Measurements from ENCODE around the gene DTNA. TPM values are rescaled to one million over a fixed set of nuclear protein-coding genes. Genes with fewer than 3 reads are reported as not detected.
A peak's percentile ranks its signal among the peaks of the same experiment; 100 is the strongest.

DTNA gene
- total and polyA plus RNA-seq, 4 donors: 47.6 to 101 (median 53.4) TPM

DNA sequence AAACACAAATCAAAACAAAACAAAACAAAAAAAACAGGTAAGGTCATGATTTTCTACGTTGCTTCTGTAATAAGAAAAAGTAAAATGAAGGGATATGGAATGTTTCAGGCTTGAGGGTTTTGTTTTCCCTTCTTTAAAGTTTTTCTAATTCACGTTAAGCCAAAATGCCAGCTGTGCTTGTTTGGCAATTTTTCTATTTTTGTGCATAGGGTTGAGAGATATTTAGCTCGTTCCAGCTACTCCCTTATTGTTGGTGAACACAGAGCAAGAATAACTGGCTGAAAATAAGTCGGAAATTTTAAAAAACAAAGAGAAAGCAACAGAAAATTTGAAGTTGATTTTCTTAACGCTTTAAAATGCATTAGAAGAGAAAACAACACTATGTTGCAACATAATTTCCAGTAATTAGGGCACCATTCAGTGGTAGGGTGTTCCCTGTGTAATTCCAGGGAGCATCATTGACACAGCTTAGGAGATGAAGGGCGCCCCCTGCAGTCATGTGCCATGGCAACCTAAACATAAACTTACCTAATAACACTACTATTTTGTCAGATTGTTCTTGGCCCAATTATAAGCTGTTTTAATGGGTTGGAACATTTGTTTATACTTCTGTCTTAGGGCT, 99.5 kb downstream of the DTNA start:
- no peak overlapping the region for H3K4me3 ChIP-seq (ENCODE audit: low read length in 2 of 2)
- H3K27ac ChIP-seq (ENCODE audit: low read depth in 1 of 2, low read length in 2 of 2): no peak overlapping the region
- H3K27me3 ChIP-seq (ENCODE audit: control insufficient read depth in 1 of 2, insufficient read depth in 2 of 2, low read length in 1 of 2): no peaks in the 10 kb centered on the region
- H3K36me3 ChIP-seq (ENCODE audit: control insufficient read depth in 1 of 2, insufficient read depth in 2 of 2, low read length in 1 of 2): peaks cover 0 to 6% of the 10 kb centered on the region in 2 donors
- peak; percentile 50 to 78 for DNase-seq
- H3K9me3 ChIP-seq (ENCODE audit: control insufficient read depth, low read length): no peaks in the 10 kb centered on the region
- peaks cover 0 to 12% of the 10 kb centered on the region in 2 donors for H3K4me1 ChIP-seq (ENCODE audit: control insufficient read depth in 1 of 2, insufficient read depth in 2 of 2, low read length in 2 of 2)
- ATAC-seq (ENCODE audit: low FRiP score): peak; percentile 66
- 12 to 15% methylated on average over 6 of the region's 6 CpGs for WGBS, 2 donors
- intact Hi-C loops (cut with DNase I): no loop called here

DNA sequence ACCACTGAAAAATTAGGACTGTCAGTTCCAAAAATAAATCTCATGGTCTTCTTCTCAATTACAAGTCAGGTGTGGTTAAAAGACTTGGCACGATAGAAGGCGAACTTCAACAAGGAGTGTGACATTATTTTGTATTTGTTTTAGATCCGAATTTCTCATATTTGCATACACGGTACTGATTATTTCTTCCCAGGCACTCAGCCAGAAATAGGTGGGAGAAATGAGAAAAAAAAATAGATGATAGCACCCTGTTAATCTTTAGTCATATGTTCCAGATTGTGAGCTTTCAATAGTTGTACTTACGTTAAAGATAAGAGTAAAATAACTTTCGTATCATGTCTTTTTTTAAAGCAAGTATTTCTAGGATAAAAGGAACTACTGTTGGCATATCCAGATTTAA, 106.1 kb downstream of the DTNA start:
- intact Hi-C loops (cut with DNase I): no loop called here
- H3K9me3 ChIP-seq (ENCODE audit: control insufficient read depth, low read length): no peaks in the 10 kb centered on the region

DNA sequence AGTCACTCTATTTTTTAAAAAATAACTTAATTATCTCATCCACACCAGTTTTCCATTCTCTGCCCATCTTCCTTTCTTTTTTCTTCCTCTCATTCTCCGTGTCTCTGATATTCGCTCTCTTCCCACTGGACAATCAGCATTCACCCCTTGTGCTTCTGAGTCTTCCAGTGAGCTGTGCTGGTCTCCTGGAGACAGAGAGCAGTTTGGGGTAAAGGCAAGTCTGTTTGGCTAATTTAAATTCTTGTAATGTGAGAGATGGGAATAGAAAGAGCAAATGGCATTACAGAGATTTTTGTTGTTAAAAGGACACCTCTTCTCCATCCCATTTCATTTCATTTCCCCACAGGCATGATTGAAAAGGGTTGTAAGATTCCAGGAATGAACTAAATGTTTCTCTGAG, 107.5 kb downstream of the DTNA start:
- H3K36me3 ChIP-seq (ENCODE audit: control insufficient read depth in 1 of 2, insufficient read depth in 2 of 2, low read length in 1 of 2): peaks cover 0 to 10% of the 10 kb centered on the region in 2 donors
- intact Hi-C loops (cut with DNase I): no loop called here
- H3K4me1 ChIP-seq (ENCODE audit: control insufficient read depth in 1 of 2, insufficient read depth in 2 of 2, low read length in 2 of 2): peaks cover 0 to 3% of the 10 kb centered on the region in 2 donors
- WGBS, 2 donors: 88 to 96% methylated on average over 2 of the region's 2 CpGs
- no peaks in the 10 kb centered on the region for H3K27me3 ChIP-seq (ENCODE audit: control insufficient read depth in 1 of 2, insufficient read depth in 2 of 2, low read length in 1 of 2)
- DNase-seq: no peak
- no peaks in the 10 kb centered on the region for H3K9me3 ChIP-seq (ENCODE audit: control insufficient read depth, low read length)
- no peak overlapping the region for H3K4me3 ChIP-seq (ENCODE audit: low read length in 2 of 2)
- no peak overlapping the region for H3K27ac ChIP-seq (ENCODE audit: low read depth in 1 of 2, low read length in 2 of 2)
- no peak for ATAC-seq (ENCODE audit: low FRiP score)

More for the DNA sequence above, 106.1 kb downstream of the DTNA start:
- Histone ChIP-seq H3K27me3 (ENCODE audit: control insufficient read depth in 1 of 2, insufficient read depth in 2 of 2, low read length in 1 of 2) (no peaks in the 10 kb centered on the region), H3K4me3 (ENCODE audit: low read length in 2 of 2) (no peak overlapping the region), H3K4me1 (ENCODE audit: control insufficient read depth in 1 of 2, insufficient read depth in 2 of 2, low read length in 2 of 2) (no peaks in the 10 kb centered on the region), H3K36me3 (ENCODE audit: control insufficient read depth in 1 of 2, insufficient read depth in 2 of 2, low read length in 1 of 2) (peaks cover 0 to 15% of the 10 kb centered on the region in 2 donors), H3K27ac (ENCODE audit: low read depth in 1 of 2, low read length in 2 of 2) (no peak overlapping the region)
- no peak for DNase-seq
- no peak for ATAC-seq (ENCODE audit: low FRiP score)
- WGBS, 2 donors: 85 to 87% methylated on average over 6 of the region's 6 CpGs

DNA sequence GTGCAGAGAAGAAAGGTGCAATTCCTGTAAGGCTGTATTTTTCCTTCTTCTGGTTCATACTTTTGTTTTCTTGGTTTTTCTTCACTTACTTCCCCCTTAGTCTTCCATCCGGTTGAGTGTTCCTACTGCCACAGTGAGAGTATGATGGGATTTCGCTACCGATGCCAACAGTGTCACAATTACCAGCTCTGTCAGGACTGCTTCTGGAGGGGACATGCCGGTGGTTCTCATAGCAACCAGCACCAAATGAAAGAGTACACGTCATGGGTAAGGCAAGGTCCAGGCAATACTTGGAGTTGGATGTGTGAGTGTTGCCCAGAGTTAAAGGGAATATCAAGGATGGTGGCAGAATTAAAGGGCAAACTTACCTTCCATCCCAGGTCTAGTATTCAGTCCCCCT, 108.0 kb downstream of the DTNA start:
- H3K4me3 ChIP-seq (ENCODE audit: low read length in 2 of 2): no peak overlapping the region
- intact Hi-C loops (cut with DNase I): no loop called here
- no peak overlapping the region for H3K27ac ChIP-seq (ENCODE audit: low read depth in 1 of 2, low read length in 2 of 2)
- no peaks in the 10 kb centered on the region for H3K9me3 ChIP-seq (ENCODE audit: control insufficient read depth, low read length)
- DNase-seq (no peak), ATAC-seq (ENCODE audit: low FRiP score) (no peak)
- peaks cover 0 to 8% of the 10 kb centered on the region in 2 donors for H3K36me3 ChIP-seq (ENCODE audit: control insufficient read depth in 1 of 2, insufficient read depth in 2 of 2, low read length in 1 of 2)
- H3K27me3 ChIP-seq (ENCODE audit: control insufficient read depth in 1 of 2, insufficient read depth in 2 of 2, low read length in 1 of 2): no peaks in the 10 kb centered on the region
- H3K4me1 ChIP-seq (ENCODE audit: control insufficient read depth in 1 of 2, insufficient read depth in 2 of 2, low read length in 2 of 2): peaks cover 0 to 3% of the 10 kb centered on the region in 2 donors
- WGBS, 2 donors: 67 to 68% methylated on average over 5 of the region's 5 CpGs

DNA sequence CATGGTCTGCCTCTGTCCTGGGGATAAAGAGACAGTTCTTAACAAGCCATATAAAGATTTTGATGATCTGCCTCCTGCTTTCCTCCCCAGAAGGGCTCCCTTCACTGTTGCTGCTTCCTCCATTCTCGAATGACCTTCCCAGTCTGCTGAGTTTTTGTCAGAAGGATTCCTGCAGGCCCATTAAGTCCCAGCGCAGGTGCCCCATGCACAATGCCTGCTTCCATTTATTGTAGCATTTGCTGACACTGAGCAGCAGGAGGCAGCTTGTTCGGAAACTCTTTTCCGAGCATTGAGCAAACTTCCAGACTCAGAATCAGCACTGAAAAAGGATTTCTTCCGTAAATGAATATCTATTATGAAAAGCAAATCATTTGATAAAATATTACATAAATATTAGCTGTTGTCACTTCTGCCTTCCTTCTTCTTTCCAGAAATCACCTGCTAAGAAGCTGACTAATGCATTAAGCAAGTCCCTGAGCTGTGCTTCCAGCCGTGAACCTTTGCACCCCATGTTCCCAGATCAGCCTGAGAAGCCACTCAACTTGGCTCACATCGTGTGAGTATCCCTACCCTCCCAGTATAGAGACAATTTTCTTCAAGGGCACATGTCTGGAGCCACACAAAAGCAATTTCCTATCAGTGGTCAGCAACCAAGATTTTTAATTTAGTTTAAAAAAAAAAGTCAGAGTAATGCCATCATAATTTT, 110.4 kb downstream of the DTNA start:
- 78 to 86% methylated on average over 7 of the region's 7 CpGs for WGBS, 2 donors
- ATAC-seq (ENCODE audit: low FRiP score) (no peak), DNase-seq (no peak)
- peaks cover 0 to 8% of the 10 kb centered on the region in 2 donors for H3K36me3 ChIP-seq (ENCODE audit: control insufficient read depth in 1 of 2, insufficient read depth in 2 of 2, low read length in 1 of 2)
- H3K4me1 ChIP-seq (ENCODE audit: control insufficient read depth in 1 of 2, insufficient read depth in 2 of 2, low read length in 2 of 2): peaks cover 0 to 3% of the 10 kb centered on the region in 2 donors
- intact Hi-C loops (cut with DNase I): no loop called here
- H3K27me3 ChIP-seq (ENCODE audit: control insufficient read depth in 1 of 2, insufficient read depth in 2 of 2, low read length in 1 of 2): no peaks in the 10 kb centered on the region
- no peak overlapping the region for H3K4me3 ChIP-seq (ENCODE audit: low read length in 2 of 2)
- no peak overlapping the region for H3K27ac ChIP-seq (ENCODE audit: low read depth in 1 of 2, low read length in 2 of 2)
- no peaks in the 10 kb centered on the region for H3K9me3 ChIP-seq (ENCODE audit: control insufficient read depth, low read length)

DNA sequence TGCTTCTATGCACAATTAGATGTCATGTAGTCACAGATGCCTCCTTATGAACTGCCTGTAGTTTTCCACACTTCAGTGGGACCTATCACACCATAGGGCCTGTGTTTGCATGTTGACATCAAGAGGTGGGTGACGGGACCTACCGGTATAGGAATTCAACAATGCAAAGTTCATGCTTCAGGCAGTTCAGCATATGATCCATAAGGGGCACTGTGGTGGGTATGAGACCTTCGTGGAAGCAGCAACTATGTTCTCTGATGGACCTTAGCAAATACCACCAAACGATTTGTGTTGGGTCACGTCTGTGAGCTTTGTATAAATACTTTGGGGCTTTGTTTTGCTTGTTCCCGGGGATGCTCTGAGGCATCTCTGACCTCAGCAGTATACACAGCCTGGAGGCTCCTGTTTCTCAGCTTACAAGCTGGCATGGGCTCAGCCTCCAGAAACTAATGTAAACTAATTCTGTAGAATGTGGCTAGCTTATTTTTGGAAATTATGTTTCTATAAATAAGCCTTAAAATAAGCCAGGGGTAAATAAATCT, 111.6 kb downstream of the DTNA start:
- H3K36me3 ChIP-seq (ENCODE audit: control insufficient read depth in 1 of 2, insufficient read depth in 2 of 2, low read length in 1 of 2): peaks cover 0 to 8% of the 10 kb centered on the region in 2 donors
- no peaks in the 10 kb centered on the region for H3K27me3 ChIP-seq (ENCODE audit: control insufficient read depth in 1 of 2, insufficient read depth in 2 of 2, low read length in 1 of 2)
- ATAC-seq (ENCODE audit: low FRiP score) (peak; percentile 22), DNase-seq (no peak)
- no peak overlapping the region for H3K4me3 ChIP-seq (ENCODE audit: low read length in 2 of 2)
- H3K27ac ChIP-seq (ENCODE audit: low read depth in 1 of 2, low read length in 2 of 2): no peak overlapping the region
- no peaks in the 10 kb centered on the region for H3K9me3 ChIP-seq (ENCODE audit: control insufficient read depth, low read length)
- H3K4me1 ChIP-seq (ENCODE audit: control insufficient read depth in 1 of 2, insufficient read depth in 2 of 2, low read length in 2 of 2): peaks cover 0 to 3% of the 10 kb centered on the region in 2 donors
- 28 to 34% methylated on average over 5 to 6 of the region's 6 CpGs for WGBS, 2 donors
- intact Hi-C loops (cut with DNase I): no loop called here

DNA sequence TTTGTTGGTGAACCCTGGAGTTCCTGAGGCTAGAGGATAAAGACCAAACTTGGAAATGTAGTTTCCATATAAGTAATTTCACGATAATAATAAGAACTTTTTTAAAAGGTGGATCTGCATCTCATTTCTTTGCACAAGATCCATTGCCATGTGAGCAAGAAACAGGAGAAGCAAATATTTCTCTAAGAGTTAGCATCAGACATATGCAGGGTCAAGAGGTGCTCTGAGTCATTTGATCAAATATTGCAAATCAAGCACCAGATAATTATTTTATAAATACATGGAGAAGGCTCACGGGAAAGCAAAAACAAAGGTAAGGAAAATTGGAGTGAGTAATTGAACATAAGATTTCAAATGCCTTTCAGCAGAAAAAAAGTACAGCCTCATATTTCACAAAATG, 118.0 kb downstream of the DTNA start:
- intact Hi-C loops (cut with DNase I): no loop called here
- Histone ChIP-seq H3K4me3 (ENCODE audit: low read length in 2 of 2) (no peak overlapping the region), H3K4me1 (ENCODE audit: control insufficient read depth in 1 of 2, insufficient read depth in 2 of 2, low read length in 2 of 2) (peaks cover 0 to 1% of the 10 kb centered on the region in 2 donors), H3K36me3 (ENCODE audit: control insufficient read depth in 1 of 2, insufficient read depth in 2 of 2, low read length in 1 of 2) (peaks cover 0 to 2% of the 10 kb centered on the region in 2 donors), H3K27me3 (ENCODE audit: control insufficient read depth in 1 of 2, insufficient read depth in 2 of 2, low read length in 1 of 2) (no peaks in the 10 kb centered on the region), H3K9me3 (ENCODE audit: control insufficient read depth, low read length) (no peaks in the 10 kb centered on the region), H3K27ac (ENCODE audit: low read depth in 1 of 2, low read length in 2 of 2) (no peak overlapping the region)
- ATAC-seq (ENCODE audit: low FRiP score): no peak
- 89 to 90% methylated on average over 2 of the region's 2 CpGs for WGBS, 2 donors
- no peak for DNase-seq

DNA sequence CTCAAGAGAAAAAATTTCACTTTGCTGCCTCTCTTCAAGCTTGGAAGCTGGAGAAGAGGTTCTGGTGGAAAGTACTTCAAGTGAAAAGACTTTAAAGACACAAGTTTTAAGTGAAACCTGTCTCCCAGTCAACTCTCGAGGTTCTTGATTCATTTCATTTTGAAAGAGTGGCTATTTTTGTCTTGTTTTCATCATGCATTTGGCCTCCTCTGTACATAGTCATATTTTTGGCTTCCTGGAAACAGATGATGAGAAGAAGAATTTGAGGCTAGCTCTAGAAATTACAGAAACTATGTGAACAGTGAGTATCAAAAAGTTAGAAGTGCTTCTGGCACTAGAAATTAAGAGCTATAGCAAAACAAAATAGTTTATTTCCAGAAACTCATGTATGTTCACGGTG, 124.8 kb downstream of the DTNA start:
- Histone ChIP-seq H3K27ac (ENCODE audit: low read depth in 1 of 2, low read length in 2 of 2) (peak overlapping the region; percentile 89 to 98), H3K27me3 (ENCODE audit: control insufficient read depth in 1 of 2, insufficient read depth in 2 of 2, low read length in 1 of 2) (no peaks in the 10 kb centered on the region), H3K36me3 (ENCODE audit: control insufficient read depth in 1 of 2, insufficient read depth in 2 of 2, low read length in 1 of 2) (no peaks in the 10 kb centered on the region), H3K4me3 (ENCODE audit: low read length in 2 of 2) (peak overlapping the region in 1 of 2 donors; percentile 26), H3K9me3 (ENCODE audit: control insufficient read depth, low read length) (no peaks in the 10 kb centered on the region), H3K4me1 (ENCODE audit: control insufficient read depth in 1 of 2, insufficient read depth in 2 of 2, low read length in 2 of 2) (peaks cover 3 to 8% of the 10 kb centered on the region in 2 donors)
- WGBS, 2 donors: 2 to 4% methylated on average over 2 of the region's 2 CpGs
- DNase-seq (no peak), ATAC-seq (ENCODE audit: low FRiP score) (peak; percentile 77)
- intact Hi-C loops (cut with DNase I): loop anchor here in 1 of 2 donors (5.0 kb wide), 1 partner anchor 52 kb away; no protein-coding TSS in a partner anchor

All from aorta (tissue), 5 donors.